SIG-M5 (cell line): ENCODE measurements around the gene OR8I2.
"Not testable (repeated sequence)": the region's sequence is repeated elsewhere in the genome, so short reads cannot be mapped to it uniquely, and the experiment has no call there.

ENCODE experiments used
- DNase-seq: peaks from one replicate; lab custom pipeline; 2025; lab: John Stamatoyannopoulos, UW

The OR8I2 gene

GRCh38 chr11:56093008-56093407 lies at the start of gene OR8I2:
OR8I2 (plus strand) TSS chr11:56093308; CDS start chr11:56093308, 0 bp downstream.
- no peak for DNase-seq

- no peak for DNase-seq
These were observed 47.6 kb upstream of the OR8I2 start for GRCh38 chr11:56045538-56045937.

- DNase-seq = no peak
These were observed 44.6 kb upstream of the OR8I2 start for GRCh38 chr11:56048480-56048879.

- DNase-seq = no peak
These were observed 43.6 kb upstream of the OR8I2 start for GRCh38 chr11:56049487-56049886.

GRCh38 chr11:56056366-56056765 lies 36.7 kb upstream of the OR8I2 start:
- not testable (repeated sequence) for DNase-seq

- not testable (repeated sequence) for DNase-seq
These were observed 35.4 kb upstream of the OR8I2 start for GRCh38 chr11:56057661-56058237.

GRCh38 chr11:56058260-56058780 lies 34.8 kb upstream of the OR8I2 start:
- not testable (repeated sequence) for DNase-seq

GRCh38 chr11:56066980-56067379 lies 26.1 kb upstream of the OR8I2 start:
- DNase-seq = no peak

GRCh38 chr11:56089697-56090096 lies 3.4 kb upstream of the OR8I2 start:
- no peak for DNase-seq

- DNase-seq = no peak
These were observed 10.2 kb downstream of the OR8I2 start, which contains the start of gene OR8H2 for GRCh38 chr11:56103210-56103737. OR8H2 (plus strand) TSS chr11:56103687; CDS start chr11:56105043, 1,356 bp downstream.

GRCh38 chr11:56122073-56122472 lies 29.0 kb downstream of the OR8I2 start, which contains the start of gene OR8H3:
OR8H3 (plus strand) TSS chr11:56122373; CDS start chr11:56122373, 0 bp downstream.
- DNase-seq = no peak

GRCh38 chr11:56140151-56140661 lies 47.1 kb downstream of the OR8I2 start, which contains the start of gene OR8J3:
OR8J3 (minus strand) TSS chr11:56140201; CDS start chr11:56137718, 2,483 bp downstream.
- DNase-seq = no peak

- not testable (repeated sequence) for DNase-seq
These were observed 50.6 kb downstream of the OR8I2 start for GRCh38 chr11:56143681-56144080.
